Astrocyte (in vitro differentiated cells and primary cell): ENCODE data around the gene UNC93B1.

Experiments
- EZH2 ChIP-seq: IDR thresholded peaks from 2 replicates; pipeline ENCODE4 v1.6.1; 2012; ENCODE audit warnings: mild to moderate bottlenecking, low read length, inconsistent platforms; ENCODE audit not compliant: insufficient read depth
- TF ChIP-seq, protein P1 (sequence below): IDR thresholded peaks from 2 replicates; pipeline ENCODE4 v1.5.1; 2011; ENCODE audit warnings: low read depth, mild to moderate bottlenecking, inconsistent platforms, low read length, moderate library complexity; ENCODE audit not compliant: insufficient read depth

DNA sequence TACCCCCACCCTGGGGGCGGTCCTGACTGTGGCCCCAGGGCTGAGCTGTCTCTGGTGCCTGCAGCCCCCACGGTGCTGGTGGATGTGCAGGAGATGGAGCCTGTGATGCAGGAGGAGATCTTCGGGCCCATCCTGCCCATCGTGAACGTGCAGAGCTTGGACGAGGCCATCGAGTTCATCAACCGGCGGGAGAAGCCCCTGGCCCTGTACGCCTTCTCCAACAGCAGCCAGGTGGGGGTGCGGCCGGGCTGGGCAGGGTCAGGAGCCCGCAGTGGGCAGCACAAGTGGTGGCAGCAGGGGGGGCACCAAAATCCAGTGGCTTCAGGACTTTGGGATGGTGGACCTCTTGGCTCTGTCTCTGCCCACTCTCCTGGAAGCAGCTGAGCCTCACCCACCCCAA is 18.6 kb upstream of the UNC93B1 start:
- TF ChIP-seq, protein P1, sequence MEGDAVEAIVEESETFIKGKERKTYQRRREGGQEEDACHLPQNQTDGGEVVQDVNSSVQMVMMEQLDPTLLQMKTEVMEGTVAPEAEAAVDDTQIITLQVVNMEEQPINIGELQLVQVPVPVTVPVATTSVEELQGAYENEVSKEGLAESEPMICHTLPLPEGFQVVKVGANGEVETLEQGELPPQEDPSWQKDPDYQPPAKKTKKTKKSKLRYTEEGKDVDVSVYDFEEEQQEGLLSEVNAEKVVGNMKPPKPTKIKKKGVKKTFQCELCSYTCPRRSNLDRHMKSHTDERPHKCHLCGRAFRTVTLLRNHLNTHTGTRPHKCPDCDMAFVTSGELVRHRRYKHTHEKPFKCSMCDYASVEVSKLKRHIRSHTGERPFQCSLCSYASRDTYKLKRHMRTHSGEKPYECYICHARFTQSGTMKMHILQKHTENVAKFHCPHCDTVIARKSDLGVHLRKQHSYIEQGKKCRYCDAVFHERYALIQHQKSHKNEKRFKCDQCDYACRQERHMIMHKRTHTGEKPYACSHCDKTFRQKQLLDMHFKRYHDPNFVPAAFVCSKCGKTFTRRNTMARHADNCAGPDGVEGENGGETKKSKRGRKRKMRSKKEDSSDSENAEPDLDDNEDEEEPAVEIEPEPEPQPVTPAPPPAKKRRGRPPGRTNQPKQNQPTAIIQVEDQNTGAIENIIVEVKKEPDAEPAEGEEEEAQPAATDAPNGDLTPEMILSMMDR = no peak
- no peak for TF ChIP-seq EZH2
